HCT116 (cell line): ENCODE data around the gene TRMU.
"Not testable (repeated sequence)": the region's sequence is repeated elsewhere in the genome, so short reads cannot be mapped to it uniquely, and the experiment has no call there.

Experiments used
- EGR1 ChIP-seq: IDR thresholded peaks from 2 replicates; pipeline ENCODE4 v1.6.1; 2012; ENCODE audit warnings: low read depth
- POLR2A ChIP-seq: IDR thresholded peaks from 2 replicates; pipeline ENCODE4 v1.7.0; 2011; ENCODE audit warnings: borderline replicate concordance; ENCODE audit not compliant: insufficient read depth, insufficient read length; ENCODE audit errors: extremely low read depth
- SRF ChIP-seq: IDR thresholded peaks from 2 replicates; pipeline ENCODE4 v1.6.1; 2012; ENCODE audit warnings: low read depth
- ZNF274 ChIP-seq: fragments of 200-500 bp; sonication (Bioruptor generic); IDR thresholded peaks from 2 replicates; pipeline ENCODE4 v1.6.1; 2014; ENCODE audit warnings: mild to moderate bottlenecking, low read depth, low read length, inconsistent platforms
- TF ChIP-seq, protein P1 (sequence below), 3 experiments: fragments of 200-600 bp in 1 of 3; sonication (generic) in 1 of 3; IDR thresholded peaks in 2 of 3; conservative IDR thresholded peaks in 1 of 3; 2 replicates each; pipeline ENCODE4 v1.5.1; 2012 to 2017; ENCODE audit warnings: low read depth in 2 of 3, low read length in 2 of 3, antibody characterized with exemption in 1 of 3, borderline replicate concordance in 1 of 3, control low read depth in 1 of 3, mild to moderate bottlenecking in 1 of 3, mixed read lengths in 1 of 3, mixed run types in 1 of 3, moderate library complexity in 1 of 3; ENCODE audit not compliant: insufficient read depth in 1 of 3
- TF ChIP-seq, protein P2 (sequence below): IDR thresholded peaks from 2 replicates; pipeline ENCODE4 v1.6.1; 2011; ENCODE audit warnings: mild to moderate bottlenecking, low read length, moderate library complexity; ENCODE audit not compliant: insufficient replicate concordance; ENCODE audit errors: extremely low read depth

DNA sequence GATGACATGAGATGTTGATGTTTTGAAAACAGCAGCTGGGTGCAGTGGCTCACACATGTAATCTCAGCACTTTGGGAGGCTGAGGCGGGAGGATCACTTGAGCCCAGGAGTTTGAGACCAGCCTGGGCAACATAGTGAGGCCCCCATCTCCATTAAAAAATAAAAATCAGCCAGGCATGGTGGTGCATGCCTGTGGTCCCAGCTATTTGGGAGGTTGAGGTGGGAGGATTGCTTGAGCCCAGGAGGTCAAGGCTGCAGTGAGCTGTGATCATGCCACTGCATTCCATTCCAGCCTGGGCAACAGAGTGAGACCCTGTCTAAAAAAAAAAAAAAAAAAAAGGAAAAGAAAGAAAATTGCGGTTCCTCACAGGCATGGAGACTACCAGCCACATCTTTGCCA is 22.7 kb upstream of the TRMU start:
- TF ChIP-seq, protein P1, sequence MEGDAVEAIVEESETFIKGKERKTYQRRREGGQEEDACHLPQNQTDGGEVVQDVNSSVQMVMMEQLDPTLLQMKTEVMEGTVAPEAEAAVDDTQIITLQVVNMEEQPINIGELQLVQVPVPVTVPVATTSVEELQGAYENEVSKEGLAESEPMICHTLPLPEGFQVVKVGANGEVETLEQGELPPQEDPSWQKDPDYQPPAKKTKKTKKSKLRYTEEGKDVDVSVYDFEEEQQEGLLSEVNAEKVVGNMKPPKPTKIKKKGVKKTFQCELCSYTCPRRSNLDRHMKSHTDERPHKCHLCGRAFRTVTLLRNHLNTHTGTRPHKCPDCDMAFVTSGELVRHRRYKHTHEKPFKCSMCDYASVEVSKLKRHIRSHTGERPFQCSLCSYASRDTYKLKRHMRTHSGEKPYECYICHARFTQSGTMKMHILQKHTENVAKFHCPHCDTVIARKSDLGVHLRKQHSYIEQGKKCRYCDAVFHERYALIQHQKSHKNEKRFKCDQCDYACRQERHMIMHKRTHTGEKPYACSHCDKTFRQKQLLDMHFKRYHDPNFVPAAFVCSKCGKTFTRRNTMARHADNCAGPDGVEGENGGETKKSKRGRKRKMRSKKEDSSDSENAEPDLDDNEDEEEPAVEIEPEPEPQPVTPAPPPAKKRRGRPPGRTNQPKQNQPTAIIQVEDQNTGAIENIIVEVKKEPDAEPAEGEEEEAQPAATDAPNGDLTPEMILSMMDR (IDR thresholded peaks at IDR 0.05 in 2 of 3, conservative IDR thresholded peaks at IDR 0.05 in 1 of 3; ENCODE audit: borderline replicate concordance in 1 of 3, insufficient read depth in 1 of 3, low read depth in 2 of 3, low read length in 2 of 3), result not testable (repeated sequence)
- TF ChIP-seq POLR2A, SRF, ZNF274, EGR1: not testable (repeated sequence)
- TF ChIP-seq, protein P2, sequence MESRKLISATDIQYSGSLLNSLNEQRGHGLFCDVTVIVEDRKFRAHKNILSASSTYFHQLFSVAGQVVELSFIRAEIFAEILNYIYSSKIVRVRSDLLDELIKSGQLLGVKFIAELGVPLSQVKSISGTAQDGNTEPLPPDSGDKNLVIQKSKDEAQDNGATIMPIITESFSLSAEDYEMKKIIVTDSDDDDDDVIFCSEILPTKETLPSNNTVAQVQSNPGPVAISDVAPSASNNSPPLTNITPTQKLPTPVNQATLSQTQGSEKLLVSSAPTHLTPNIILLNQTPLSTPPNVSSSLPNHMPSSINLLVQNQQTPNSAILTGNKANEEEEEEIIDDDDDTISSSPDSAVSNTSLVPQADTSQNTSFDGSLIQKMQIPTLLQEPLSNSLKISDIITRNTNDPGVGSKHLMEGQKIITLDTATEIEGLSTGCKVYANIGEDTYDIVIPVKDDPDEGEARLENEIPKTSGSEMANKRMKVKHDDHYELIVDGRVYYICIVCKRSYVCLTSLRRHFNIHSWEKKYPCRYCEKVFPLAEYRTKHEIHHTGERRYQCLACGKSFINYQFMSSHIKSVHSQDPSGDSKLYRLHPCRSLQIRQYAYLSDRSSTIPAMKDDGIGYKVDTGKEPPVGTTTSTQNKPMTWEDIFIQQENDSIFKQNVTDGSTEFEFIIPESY, result not testable (repeated sequence)
